Stimulated activated CD8-positive, alpha-beta memory T cell treated with anti-CD3 and anti-CD28 coated beads, Interleukin-12 subunit alpha, Interleukin-12 subunit beta, amount 100 ng/mL, for 4 hours (primary cell): ENCODE measurements around the gene XG.
"Not testable (repeated sequence)": the region's sequence is repeated elsewhere in the genome, so short reads cannot be mapped to it uniquely, and the experiment has no call there.

Experiments used
- DNase-seq: peaks from one replicate; pipeline ENCODE4 v3.0.0-alpha.2; 2020; ENCODE audit warnings: low read depth

XG gene

DNA sequence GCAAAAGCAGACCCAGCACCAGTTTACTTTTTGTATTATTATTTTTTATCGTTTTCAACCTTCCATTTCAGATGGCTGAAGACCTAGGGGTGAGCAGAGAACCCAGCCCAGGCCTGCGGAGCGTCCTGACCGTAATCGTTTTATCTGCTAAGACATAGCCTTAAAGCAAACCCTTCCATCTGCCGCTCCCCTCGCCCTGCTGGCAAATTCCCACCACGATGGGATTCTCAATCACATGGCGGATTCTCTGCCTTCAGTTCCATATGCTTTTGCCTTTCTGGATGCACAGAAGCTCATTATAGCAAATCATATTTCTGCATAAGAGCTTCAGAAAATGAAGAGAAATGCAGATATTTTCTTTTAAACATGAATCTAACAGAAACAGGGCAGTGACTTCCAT lies 18.6 kb upstream of the XG start:
- DNase-seq = no peak

DNA sequence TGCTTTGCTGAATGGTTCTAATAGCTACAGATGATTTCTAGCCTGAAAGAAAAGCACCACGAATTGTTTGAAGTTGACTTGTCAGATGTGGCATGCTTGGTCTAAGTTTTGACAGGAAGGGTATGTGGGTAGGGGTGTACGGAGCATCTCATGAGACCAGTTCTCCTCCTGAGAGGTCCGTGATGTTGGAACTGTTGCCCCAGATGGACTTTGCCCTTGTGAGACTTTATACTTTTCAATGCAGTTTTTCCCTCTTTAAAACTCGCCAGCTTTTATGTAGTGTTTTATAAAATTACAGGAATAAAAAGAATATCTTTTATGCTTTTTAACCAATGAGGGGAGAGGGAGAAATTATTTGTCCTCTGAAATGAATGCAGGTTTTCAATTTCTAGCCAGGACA lies 16.6 kb upstream of the XG start:
- no peak for DNase-seq

DNA sequence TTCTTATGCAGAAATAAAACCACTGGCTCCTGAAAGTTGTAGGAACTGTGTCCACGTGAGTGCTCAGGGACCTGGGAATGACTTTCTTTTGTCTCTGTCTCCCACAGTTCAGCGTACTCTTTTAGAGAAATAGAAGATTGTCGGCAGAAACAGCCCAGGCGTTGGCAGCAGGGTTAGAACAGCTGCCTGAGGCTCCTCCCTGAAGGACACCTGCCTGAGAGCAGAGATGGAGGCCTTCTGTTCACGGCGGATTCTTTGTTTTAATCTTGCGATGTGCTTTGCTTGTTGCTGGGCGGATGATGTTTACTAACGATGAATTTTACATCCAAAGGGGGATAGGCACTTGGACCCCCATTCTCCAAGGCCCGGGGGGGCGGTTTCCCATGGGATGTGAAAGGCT lies 11.2 kb upstream of the XG start:
- no peak for DNase-seq

DNA sequence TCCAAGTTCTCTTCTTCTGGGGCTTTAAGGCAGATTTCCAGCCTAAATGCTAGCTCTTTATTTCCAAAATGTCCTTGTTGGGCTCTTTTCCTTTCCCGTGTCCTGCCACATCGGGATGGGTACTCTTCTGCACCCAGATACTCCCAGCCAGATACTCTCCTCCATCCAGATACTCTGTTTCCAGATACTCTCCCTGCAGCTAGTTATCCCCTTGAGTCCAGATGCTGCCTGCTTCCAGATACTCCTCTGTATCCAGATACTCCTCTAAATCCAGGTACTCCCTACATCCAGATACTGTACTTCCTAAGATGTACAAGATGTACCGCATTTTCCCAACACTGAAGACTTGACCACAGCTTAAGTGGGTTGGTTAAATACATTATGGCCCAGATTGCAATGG lies 10.5 kb upstream of the XG start:
- DNase-seq = no peak

DNA sequence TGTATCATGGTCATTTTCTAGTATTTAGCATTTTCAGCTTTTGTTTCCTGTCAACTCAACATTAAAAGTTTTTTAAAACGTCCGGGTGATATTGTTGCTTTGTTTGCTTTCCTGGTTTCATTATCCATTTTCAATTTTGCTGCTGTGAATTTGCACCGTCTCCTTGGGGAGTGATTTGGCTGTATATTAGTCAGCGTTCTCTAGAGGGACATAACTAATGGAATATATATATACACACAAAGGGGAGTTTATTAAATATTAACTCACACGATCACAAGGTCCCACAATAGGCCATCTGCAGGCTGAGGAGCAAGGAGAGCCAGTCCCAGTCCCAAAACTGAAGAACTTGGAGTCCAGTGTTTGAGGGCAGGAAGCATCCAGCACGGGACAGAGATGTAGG lies 5.6 kb upstream of the XG start:
- DNase-seq = not testable (repeated sequence)

DNA sequence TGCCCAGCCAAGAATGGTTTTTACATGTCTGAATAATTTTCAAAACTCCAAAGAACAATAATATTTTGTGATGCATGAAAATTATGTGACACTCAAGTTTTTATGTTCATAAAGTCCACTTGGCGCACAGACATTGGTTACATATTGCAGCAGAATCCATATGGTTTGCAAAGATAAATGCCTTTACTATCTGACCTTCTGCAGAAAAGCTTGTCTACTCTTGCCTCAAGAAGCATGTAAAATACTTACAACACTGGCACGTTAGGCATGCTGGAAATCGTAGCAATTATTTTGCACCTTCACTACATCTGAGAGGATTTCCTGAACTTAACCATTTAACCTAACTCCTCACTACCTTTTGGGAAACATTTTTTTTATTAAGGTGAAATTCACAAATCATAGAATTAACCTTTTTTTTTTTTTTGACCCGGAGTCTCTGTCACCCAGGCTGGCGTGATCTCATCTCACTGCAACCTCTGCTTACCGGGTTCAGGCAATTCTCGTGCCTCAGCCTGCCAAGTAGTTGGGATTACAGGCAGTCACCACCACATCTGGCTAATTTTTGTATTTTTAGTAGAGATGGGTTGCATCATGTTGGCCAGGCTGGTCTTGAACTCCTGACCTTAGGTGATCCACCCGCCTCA lies 3.5 kb upstream of the XG start:
- DNase-seq = no peak

DNA sequence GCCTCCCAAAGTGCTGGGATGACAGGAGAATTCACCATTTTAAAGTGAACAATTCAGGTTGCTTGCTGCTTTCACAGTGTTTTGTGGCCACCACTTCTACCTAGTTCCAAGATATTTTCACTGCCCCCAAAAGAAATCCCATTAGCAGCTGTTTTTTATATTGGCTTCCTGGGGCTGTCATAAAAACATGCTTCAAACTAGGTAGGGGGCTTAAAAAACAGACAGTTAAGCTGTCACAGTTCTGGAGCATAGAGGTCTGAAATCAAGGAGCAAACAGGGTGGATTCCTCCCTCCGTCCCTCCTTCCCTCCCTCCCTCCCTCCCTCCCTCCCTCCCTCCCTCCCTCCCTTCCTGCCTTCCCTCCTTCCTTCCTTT lies 3.0 kb upstream of the XG start:
- no peak for DNase-seq

DNA sequence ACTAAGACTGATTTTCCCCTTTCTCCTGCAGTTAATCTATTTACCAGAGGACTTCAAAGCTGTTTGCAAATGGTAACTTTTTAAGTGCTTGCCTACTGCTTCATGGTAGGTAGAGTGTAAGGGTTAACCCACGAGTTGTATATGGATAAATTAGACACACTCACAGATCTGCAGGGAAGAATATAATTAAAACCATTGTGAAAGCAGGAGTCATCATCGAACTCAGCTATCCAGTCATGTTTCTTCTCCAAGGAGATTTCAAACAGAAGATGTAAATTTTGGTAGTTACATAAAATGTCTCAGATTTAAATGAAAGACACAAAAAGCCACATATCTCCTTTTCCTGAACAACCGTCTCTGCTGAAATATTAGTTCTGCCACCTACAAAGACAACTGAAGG lies 549 bp upstream of the XG start:
- no peak for DNase-seq

DNA sequence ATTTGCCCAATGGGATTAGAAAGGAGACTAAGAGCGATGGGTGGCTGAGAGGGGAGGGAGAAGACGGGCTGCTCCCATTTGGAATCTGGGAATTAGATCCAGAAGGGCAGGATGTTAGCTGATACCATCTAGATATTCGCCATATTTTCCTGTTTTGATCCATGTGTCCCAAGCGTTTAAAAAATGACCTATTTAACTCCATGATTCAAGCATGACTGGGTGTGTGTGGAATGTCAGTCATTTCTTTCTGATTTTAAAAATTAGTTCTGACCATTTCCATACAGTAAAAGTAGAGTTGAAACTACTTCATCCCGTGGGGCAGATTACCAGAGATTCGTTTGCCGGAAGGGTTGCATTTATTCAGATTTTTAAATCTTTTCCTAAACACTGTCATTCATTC lies 601 bp downstream of the XG start:
- not testable (repeated sequence) for DNase-seq

DNA sequence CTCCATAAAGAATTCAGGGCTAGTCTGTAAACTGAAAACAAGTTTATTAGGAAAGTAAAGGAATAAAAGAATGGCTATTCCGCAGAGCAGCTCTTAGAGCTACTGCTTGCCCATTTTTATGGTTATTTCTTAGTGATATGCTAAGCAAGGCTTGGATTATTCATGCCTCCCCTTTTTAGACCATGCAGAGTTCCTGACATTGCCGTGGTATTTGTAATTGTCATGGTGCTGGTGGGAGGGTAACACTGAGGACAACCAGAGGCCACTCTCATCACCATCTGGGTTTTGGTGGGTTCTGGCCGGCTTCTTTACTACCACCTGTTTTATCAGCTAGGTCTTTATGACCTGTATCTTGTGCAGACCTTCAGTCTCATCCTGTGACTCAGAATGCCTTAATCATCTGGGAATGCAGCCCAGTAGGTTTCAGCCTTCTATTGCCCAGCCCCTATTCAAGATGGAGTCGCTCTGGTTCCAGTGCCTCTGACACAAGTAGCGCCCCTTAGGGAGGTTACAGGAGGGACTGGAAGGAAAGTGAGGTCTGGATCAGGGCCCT lies 3.4 kb downstream of the XG start:
- not testable (repeated sequence) for DNase-seq

DNA sequence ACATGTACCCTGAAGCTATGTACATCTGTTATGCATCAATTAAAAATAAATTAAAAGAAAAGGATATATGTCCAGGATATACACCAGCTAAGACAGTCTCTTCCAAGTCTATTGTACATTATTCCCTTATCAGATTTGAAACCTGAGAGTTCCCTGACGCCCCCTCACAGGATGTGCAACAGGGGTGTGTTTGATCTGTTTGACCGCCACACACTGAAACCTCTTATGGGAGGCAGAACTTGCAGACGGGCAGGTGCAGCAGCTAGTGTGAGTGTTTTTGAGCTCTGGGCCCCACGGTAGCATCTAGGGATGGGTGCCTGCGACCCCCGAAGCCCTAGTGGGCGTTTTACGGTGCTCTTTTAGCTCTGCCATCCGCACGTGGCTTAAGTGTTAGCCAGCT lies 4.7 kb downstream of the XG start:
- no peak for DNase-seq

DNA sequence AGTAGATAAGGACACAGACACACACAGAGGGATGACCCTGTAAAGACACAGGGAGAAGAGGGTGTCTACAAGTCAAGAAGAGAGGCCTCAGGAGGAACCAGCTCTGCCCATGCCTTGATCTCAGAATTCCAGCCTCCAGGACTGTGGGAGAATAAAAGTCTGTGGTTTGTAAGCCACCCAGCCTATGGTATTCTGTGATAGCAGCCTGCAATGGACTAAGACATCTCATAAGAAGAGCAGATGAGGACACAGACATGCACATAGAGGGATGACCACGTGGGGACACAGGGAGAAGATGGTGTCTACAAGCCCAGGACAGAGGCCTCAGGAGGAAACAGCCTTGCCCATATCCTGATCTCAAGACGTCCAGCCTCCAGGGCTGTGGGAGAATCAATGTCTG lies 9.4 kb downstream of the XG start:
- DNase-seq = no peak

DNA sequence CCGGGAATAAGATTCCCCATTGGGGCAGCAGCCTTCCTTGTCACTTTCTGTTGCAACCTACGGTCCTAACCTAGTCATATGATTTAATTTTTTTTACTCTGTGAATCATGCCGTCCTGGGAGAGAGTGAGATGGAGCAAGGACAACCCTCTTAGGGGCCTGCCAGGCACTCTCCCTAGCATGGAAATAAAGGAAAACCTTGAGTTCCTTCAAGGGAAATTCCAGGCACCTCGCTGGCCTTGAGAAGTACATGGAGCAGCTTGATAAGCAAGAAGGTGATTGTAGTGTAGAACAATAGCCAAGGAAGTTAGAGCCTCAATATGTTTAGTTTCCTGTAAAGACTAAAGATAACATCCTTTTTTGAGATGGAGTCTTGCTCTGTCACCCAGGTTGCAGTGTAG lies 10.8 kb downstream of the XG start:
- DNase-seq = not testable (repeated sequence)

DNA sequence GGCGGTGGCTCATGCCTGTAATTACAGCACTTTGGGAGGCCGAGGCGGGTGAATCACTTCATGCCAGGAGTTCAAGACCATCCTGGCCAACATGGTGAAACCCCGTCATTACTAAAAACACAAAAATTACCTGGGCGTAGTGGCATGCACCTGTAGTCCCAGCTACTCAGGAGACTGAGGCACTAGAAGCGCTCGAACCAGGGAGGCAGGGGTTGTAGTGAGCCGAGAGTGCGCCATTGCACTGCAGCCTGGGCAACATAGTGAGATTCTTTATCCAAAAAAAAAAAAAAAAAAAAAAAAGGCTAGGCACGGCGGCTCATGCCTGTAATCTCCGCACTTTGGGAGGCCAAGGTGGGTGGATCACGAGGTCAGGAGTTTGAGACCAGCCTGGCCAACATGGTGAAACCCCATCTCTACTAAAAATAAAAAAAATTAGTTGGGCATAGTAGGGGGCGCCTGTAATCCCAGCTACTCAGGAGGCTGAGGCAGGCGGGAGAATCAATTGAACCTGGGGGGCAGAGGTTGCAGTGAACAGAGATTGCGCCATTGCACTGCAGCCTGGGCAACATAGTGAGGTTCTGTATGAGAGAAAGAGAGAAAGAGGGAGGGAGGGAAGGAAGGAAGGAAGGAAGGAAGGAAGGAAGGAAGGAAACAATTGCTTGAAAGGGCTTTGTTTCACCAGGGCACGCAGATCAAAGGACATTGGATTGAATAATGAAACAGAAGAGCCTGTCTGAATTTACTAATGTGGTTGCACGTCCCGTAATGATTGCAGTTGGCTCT lies 13.1 kb downstream of the XG start:
- not testable (repeated sequence) for DNase-seq

DNA sequence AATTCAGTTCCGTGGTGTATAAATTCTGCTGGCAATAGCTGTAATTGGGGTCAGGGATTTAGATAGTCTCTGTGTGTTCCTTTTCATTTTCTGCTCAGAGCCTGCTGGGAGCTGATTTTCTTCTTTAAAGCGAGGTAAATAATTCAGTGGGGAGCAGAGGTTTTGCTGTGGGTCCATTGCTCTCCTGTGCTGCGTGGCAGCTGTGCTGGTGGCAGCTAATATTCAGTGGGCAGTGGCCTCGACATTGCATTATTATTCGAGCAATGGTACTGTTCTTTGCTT lies 13.7 kb downstream of the XG start:
- no peak for DNase-seq

DNA sequence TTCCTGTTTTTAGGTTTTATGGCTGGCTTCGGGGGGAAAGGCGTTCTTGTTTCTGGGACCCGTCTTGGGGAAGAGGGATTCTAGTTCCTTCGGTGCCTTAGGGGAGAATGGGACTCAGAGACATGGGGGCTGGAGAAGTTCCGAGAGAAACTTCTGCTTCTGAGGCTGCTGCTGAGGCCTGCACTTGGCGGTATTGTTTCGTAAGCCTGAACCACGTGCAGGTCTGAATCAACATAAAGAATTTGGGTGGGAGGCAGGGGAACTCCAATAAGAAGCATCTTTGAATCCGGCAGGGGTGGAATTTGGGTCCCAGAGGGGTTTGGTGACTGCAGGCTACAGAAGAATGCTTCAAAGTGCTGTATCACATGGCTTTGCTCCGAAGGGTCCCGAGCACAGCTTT lies 15.1 kb downstream of the XG start:
- DNase-seq = no peak

DNA sequence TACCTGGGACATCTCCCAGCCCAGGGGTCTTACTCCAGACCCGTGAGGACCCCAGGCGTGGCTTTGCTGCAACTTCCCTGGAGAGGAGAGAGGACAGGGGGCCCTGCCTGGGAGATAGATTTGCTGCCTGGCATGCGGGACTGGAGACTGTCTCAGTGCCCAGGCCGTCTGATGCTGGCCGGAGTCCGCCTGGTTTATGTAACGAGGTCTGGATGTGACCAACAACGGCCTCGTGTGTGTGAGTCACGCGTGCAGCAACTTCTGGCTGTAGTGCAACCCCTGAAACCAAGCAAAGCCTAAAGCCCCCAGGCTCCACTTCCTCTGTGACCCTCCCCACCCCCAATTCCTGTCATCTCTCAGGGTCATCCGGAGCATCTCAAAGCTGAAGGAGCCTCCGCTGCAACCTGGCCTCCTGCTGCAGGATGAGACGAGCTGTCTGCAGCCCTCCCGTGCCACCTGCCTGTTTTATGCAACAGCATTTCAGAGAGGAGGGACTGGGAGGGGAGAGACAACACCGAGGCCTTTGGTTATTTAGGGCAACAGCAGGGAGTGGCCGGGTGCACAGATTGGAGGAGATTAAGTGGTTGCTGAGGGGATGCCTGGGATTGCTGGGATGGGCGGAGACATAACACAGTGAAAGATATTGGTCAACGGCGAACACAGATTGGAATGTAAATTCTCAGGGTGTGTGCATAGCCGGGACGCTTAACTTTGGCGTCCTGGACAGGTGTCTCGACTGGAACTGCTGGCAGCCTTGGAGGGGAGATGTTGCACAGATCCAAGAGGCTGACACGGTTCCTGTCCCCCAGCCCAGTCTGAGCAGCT lies 16.0 kb downstream of the XG start:
- DNase-seq = no peak

DNA sequence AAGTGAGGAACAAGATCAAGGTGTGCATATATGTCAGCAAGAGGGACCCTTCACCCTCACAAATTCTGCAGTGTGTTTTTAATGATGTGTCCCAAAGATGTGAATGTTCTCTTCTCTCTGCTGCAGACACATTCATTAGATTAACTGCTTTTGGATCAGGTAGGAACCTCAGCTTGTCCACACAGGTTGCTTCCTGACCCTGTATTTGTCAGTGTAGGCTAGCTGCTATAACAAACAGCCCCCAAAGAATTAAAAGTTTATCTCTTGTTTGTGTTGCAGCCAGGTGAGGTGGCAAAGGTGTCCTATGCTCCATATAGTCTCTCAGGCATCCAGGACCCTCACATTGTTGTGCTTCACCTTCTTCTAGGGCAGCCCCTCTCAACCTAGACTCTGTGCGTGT lies 17.8 kb downstream of the XG start:
- DNase-seq = no peak

DNA sequence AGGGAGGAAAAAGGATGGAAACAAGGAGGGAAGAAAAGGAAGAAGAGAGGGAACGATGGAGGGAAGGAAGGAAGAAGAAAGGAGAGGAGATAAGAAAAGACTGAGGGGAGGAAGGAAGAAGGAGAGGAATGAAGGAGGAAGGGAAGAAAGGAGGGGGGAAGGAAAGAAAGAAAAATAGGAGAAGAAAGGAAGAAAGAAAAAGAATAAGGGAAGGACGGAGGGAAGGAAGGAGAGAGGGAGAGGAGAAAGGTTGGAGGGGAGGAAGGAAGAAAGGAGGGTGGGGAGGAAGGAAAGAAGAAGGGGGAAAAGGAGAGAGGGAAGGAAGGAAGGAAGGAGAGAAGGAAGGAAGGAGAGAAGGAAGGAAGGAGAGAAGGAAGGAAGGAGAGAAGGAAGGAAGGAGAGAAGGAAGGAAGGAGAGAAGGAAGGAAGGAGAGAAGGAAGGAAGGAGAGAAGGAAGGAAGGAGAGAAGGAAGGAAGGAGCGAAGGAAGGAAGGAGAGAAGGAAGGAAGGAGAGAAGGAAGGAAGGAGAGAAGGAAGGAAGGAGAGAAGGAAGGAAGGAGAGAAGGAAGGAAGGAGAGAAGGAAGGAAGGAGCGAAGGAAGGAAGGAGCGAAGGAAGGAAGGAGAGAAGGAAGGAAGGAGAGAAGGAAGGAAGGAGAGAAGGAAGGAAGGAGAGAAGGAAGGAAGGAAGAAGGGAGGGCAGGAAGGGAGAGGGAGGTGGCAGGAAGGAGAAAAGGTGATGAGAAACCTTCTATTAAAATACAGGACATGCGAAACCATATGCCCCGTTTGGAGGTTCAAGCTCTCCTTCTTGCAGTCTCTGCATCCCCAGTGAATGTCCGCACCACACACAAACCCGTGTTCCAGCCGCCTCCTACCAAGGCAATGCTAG lies 21.6 kb downstream of the XG start:
- DNase-seq = not testable (repeated sequence)

DNA sequence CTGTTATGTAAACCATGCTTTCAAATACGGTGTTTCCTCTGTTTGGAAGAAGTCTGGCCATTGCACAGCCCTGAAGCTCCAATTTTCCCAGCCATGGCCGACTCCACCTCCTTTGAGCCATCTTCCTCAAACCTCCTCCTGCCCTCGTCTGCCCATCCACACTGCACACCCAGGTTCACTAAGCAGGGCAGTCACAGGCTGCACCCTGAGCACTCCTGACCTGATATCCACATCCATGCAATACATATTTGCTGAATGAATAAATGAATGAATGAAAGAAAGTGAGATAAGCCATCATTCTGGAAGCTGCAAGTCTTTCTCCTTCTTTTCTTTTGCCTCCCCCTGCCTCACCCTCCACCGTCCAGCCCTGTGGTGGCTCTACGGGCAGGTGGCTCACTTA lies 22.2 kb downstream of the XG start:
- DNase-seq = no peak

DNA sequence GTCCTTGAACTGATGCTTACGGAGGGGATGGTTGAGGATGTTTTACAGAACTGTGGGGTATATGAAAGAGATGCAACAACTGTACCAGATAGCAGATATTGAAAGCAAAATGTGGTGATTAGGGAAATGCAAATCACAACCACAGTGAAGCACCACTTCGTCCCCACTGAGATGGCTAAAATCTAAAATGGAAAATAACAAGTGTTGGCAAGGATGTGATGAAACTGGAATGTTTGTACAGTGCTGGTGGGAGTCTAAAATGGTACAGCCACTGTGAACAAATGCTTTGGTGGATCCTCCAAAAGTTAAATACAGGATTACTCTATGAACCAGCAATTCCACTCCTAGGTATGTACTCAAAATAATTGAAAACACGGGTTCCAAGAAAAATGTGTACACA lies 22.9 kb downstream of the XG start:
- no peak for DNase-seq
